Activated B cell treated with CpG ODN at 0.5 μM for 24 hours (primary cell): ENCODE measurements around the gene CEBPB. TPM values are rescaled to one million over a fixed set of nuclear protein-coding genes. Genes with fewer than 3 reads are reported as not detected.

Experiments
- ATAC-seq: fragments of 200-7000 bp; cut with Tn5 transposase; one replicate; pipeline ENCODE4 v1.10.0; 2021; ENCODE audit warnings: low read depth, mild to moderate bottlenecking, moderate library complexity
- CTCF ChIA-PET: fragments of 350-600 bp; sonication (Branson Sonifier 250); formaldehyde crosslinking; loops from one replicate; lab custom pipeline; 2021; ENCODE audit warnings: antibody characterized with exemption; lab: Charles Lee
- POLR2A ChIA-PET: fragments of 350-600 bp; sonication (Branson Sonifier 250); formaldehyde crosslinking; loops from one replicate; lab custom pipeline; 2021; ENCODE audit warnings: antibody characterized with exemption; lab: Charles Lee
- DNase-seq: peaks from one replicate; pipeline ENCODE4 v3.0.0; 2022
- H3K27ac Mint-ChIP-seq: one replicate; pipeline ENCODE4 v1.8.0; 2020; ENCODE audit warnings: mixed read lengths
- H3K27me3 Mint-ChIP-seq: one replicate; pipeline ENCODE4 v1.8.0; 2021; ENCODE audit warnings: mixed read lengths
- H3K36me3 Mint-ChIP-seq: one replicate; pipeline ENCODE4 v1.8.0; 2021; ENCODE audit warnings: low read depth, mixed read lengths
- H3K4me1 Mint-ChIP-seq: one replicate; pipeline ENCODE4 v1.8.0; 2021; ENCODE audit warnings: mixed read lengths
- H3K4me3 Mint-ChIP-seq: one replicate; pipeline ENCODE4 v1.8.0; 2020; ENCODE audit warnings: mild to moderate bottlenecking, mixed read lengths
- H3K9me3 Mint-ChIP-seq: one replicate; pipeline ENCODE4 v1.8.0; 2020; ENCODE audit warnings: mixed read lengths
- intact Hi-C: fragments of 100-400 bp; cut with micrococcal nuclease; formaldehyde crosslinking; loops from one replicate; pipeline ENCODE4 v1.15.1; 2024
- total RNA-seq: library from RNA; stranded (reverse); gene quantifications from 2 replicates; pipeline ENCODE4 v1.2.3, GENCODE V29; 2022
- TF ChIP-seq, protein P1 (sequence below): fragments of 200-600 bp; IDR thresholded peaks from one replicate; pipeline ENCODE4 v1.8.0; 2022; ENCODE audit warnings: antibody characterized with exemption, mild to moderate bottlenecking

Gene CEBPB
- total RNA-seq, 1 donor from 2014 or later, result 23.5 TPM

DNA sequence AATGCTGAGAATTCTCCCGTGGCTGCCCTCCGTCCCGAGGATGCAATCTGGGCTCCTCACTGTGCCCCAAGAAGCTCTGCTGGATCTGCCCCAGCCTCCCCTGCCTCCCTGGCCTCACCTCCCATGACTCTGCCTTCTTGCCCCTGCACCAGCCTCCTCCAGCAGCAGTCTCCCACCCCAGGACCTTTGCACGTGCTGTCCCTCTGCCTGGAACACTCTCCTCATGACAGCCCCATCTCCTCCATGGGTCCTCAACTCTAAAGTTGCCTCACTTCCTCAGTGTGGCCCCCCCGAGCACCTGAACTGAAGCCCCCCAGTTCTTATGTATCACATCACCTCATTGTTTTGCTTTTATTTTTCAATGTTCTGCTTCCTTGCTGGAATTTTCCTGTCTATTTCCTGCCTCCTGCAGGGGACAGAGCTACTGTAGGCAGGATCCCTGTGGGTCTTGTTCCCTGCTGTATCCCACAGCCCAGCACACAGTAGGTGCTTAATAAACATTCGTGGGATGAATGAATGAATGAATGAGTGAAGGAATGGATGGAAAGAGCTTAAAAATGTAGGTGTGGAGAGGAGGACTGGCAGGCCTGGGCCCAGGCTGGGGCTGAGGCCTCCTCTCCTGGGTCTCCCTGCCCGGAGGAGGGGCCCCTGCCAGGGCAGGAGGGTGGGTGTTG, 42.2 kb downstream of the CEBPB start:
- TF ChIP-seq, protein P1, sequence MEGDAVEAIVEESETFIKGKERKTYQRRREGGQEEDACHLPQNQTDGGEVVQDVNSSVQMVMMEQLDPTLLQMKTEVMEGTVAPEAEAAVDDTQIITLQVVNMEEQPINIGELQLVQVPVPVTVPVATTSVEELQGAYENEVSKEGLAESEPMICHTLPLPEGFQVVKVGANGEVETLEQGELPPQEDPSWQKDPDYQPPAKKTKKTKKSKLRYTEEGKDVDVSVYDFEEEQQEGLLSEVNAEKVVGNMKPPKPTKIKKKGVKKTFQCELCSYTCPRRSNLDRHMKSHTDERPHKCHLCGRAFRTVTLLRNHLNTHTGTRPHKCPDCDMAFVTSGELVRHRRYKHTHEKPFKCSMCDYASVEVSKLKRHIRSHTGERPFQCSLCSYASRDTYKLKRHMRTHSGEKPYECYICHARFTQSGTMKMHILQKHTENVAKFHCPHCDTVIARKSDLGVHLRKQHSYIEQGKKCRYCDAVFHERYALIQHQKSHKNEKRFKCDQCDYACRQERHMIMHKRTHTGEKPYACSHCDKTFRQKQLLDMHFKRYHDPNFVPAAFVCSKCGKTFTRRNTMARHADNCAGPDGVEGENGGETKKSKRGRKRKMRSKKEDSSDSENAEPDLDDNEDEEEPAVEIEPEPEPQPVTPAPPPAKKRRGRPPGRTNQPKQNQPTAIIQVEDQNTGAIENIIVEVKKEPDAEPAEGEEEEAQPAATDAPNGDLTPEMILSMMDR, result no peak
- H3K4me3 Mint-ChIP-seq, result no peak overlapping the region
- no peak for DNase-seq
- no peaks in the 10 kb centered on the region for H3K9me3 Mint-ChIP-seq
- CTCF ChIA-PET, result no interaction called here
- no peaks in the 10 kb centered on the region for H3K4me1 Mint-ChIP-seq
- no peak overlapping the region for H3K27ac Mint-ChIP-seq
- no peaks in the 10 kb centered on the region for H3K36me3 Mint-ChIP-seq
- no peak for ATAC-seq
- H3K27me3 Mint-ChIP-seq, result peaks cover 7% of the 10 kb centered on the region
- intact Hi-C loops, result no loop called here
- POLR2A ChIA-PET, result no interaction called here

GRCh38 chr20:50233325-50234212, 42.9 kb downstream of the CEBPB start:
- Mint-ChIP-seq H3K36me3 (no peaks in the 10 kb centered on the region), H3K27me3 (peaks cover 7% of the 10 kb centered on the region), H3K4me1 (no peaks in the 10 kb centered on the region), H3K4me3 (no peak overlapping the region), H3K27ac (no peak overlapping the region), H3K9me3 (no peaks in the 10 kb centered on the region)
- ATAC-seq (no peak), DNase-seq (no peak)
- intact Hi-C loops, result no loop called here
- CTCF ChIA-PET, result no interaction called here
- POLR2A ChIA-PET, result no interaction called here
- TF ChIP-seq, protein P1, result no peak

- Mint-ChIP-seq H3K9me3 (no peaks in the 10 kb centered on the region), H3K36me3 (no peaks in the 10 kb centered on the region), H3K27me3 (peaks cover 7% of the 10 kb centered on the region), H3K4me3 (no peak overlapping the region), H3K4me1 (no peaks in the 10 kb centered on the region), H3K27ac (no peak overlapping the region)
- POLR2A ChIA-PET, result no interaction called here
- no peak for DNase-seq
- intact Hi-C loops, result no loop called here
- CTCF ChIA-PET, result no interaction called here
- no peak for ATAC-seq
- TF ChIP-seq, protein P1, result no peak
Measured at GRCh38 chr20:50234288-50234687, 43.7 kb downstream of the CEBPB start.

- TF ChIP-seq, protein P1, result no peak
- Mint-ChIP-seq H3K36me3 (no peaks in the 10 kb centered on the region), H3K4me3 (no peak overlapping the region), H3K27ac (no peak overlapping the region), H3K27me3 (peaks cover 8% of the 10 kb centered on the region), H3K9me3 (no peaks in the 10 kb centered on the region), H3K4me1 (no peaks in the 10 kb centered on the region)
- no peak for DNase-seq
- intact Hi-C loops, result no loop called here
- ChIA-PET POLR2A (no interaction called here), CTCF (no interaction called here)
- ATAC-seq, result no peak
Measured at GRCh38 chr20:50237349-50237748, 46.7 kb downstream of the CEBPB start.

GRCh38 chr20:50238081-50238800, 47.6 kb downstream of the CEBPB start:
- Mint-ChIP-seq H3K4me3 (no peak overlapping the region), H3K27me3 (peaks cover 3% of the 10 kb centered on the region), H3K36me3 (no peaks in the 10 kb centered on the region), H3K9me3 (no peaks in the 10 kb centered on the region), H3K27ac (no peak overlapping the region), H3K4me1 (no peaks in the 10 kb centered on the region)
- DNase-seq, result no peak
- POLR2A ChIA-PET, result interaction anchor here (0.7 kb wide), 1 partner anchor 245 kb away, joined by 4 read pairs; no protein-coding TSS in a partner anchor
- no peak for ATAC-seq
- intact Hi-C loops, result no loop called here
- CTCF ChIA-PET, result no interaction called here
- TF ChIP-seq, protein P1, result no peak
